Measurements from ENCODE around the gene MPZL3. TPM values are rescaled to one million over a fixed set of nuclear protein-coding genes. Genes with fewer than 3 reads are reported as not detected.
A peak's percentile ranks its signal among the peaks of the same experiment; 100 is the strongest.

Gene MPZL3
- total RNA-seq, 4 donors from 2014 or later, result 6.9 to 15.3 (median 12.3) TPM

GRCh38 chr11:118240999-118241763, 11.0 kb downstream of the MPZL3 start:
- H3K9me3 ChIP-seq, result no peaks in the 10 kb centered on the region
- peaks cover 24 to 53% of the 10 kb centered on the region in 2 donors for H3K4me1 ChIP-seq
- H3K27ac ChIP-seq, result peak overlapping the region; percentile 88 to 97 (median 94)
- intact Hi-C loops (cut with DNase I), result no loop called here
- no peaks in the 10 kb centered on the region for H3K36me3 ChIP-seq
- H3K4me3 ChIP-seq (replicated peaks in 1 of 3), result no peak overlapping the region
- peak in 1 of 2 donors; percentile 44 for TF ChIP-seq POLR2A (IDR thresholded peaks at IDR 0.05)
- TF ChIP-seq, protein P1, sequence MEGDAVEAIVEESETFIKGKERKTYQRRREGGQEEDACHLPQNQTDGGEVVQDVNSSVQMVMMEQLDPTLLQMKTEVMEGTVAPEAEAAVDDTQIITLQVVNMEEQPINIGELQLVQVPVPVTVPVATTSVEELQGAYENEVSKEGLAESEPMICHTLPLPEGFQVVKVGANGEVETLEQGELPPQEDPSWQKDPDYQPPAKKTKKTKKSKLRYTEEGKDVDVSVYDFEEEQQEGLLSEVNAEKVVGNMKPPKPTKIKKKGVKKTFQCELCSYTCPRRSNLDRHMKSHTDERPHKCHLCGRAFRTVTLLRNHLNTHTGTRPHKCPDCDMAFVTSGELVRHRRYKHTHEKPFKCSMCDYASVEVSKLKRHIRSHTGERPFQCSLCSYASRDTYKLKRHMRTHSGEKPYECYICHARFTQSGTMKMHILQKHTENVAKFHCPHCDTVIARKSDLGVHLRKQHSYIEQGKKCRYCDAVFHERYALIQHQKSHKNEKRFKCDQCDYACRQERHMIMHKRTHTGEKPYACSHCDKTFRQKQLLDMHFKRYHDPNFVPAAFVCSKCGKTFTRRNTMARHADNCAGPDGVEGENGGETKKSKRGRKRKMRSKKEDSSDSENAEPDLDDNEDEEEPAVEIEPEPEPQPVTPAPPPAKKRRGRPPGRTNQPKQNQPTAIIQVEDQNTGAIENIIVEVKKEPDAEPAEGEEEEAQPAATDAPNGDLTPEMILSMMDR (IDR thresholded peaks at IDR 0.05), result no peak
- H3K27me3 ChIP-seq, result no peaks in the 10 kb centered on the region
- WGBS, 2 donors, result 43 to 47% methylated on average over 9 of the region's 9 CpGs
- DNase-seq, result peak; percentile 73 to 74

GRCh38 chr11:118239509-118240205, 12.5 kb downstream of the MPZL3 start:
- 85 to 87% methylated on average over 5 of the region's 5 CpGs for WGBS, 2 donors
- no peaks in the 10 kb centered on the region for H3K27me3 ChIP-seq
- no peaks in the 10 kb centered on the region for H3K36me3 ChIP-seq
- TF ChIP-seq POLR2A (IDR thresholded peaks at IDR 0.05), result no peak
- TF ChIP-seq, protein P1 (IDR thresholded peaks at IDR 0.05), result no peak
- peaks cover 24 to 51% of the 10 kb centered on the region in 2 donors for H3K4me1 ChIP-seq
- H3K9me3 ChIP-seq, result no peaks in the 10 kb centered on the region
- DNase-seq, result no peak
- intact Hi-C loops (cut with DNase I), result no loop called here
- peak overlapping the region in 1 of 3 donors; percentile 94 for H3K27ac ChIP-seq
- no peak overlapping the region for H3K4me3 ChIP-seq (replicated peaks in 1 of 3)

DNA sequence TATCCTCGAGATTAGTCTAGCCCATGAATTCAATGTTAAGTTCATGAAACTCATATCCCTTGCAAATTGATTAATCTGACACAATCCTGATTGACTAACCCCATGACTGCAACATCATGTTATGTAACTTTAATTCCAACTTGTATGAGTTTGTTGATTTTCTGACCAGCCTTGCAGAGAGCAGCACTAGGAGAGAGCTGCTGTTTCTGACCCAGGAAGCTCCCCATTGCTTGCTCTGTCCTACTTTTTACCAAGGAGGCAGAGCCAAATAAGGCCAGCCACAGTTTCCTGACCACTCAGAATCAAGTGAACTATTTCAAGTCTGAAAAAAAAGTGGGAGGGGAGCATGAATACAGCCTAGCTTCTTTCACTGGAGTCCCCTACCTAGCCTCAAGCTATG, 13.2 kb downstream of the MPZL3 start:
- intact Hi-C loops (cut with DNase I), result no loop called here
- H3K4me1 ChIP-seq, result peaks cover 24 to 50% of the 10 kb centered on the region in 2 donors
- no peaks in the 10 kb centered on the region for H3K36me3 ChIP-seq
- peak overlapping the region; percentile 12 to 94 (median 40) for H3K27ac ChIP-seq
- H3K27me3 ChIP-seq, result no peaks in the 10 kb centered on the region
- H3K9me3 ChIP-seq, result no peaks in the 10 kb centered on the region
- DNase-seq, result peak; percentile 20 to 35
- WGBS, 2 donors, result 75 to 81% methylated on average over 1 of the region's 1 CpG
- TF ChIP-seq, protein P1 (IDR thresholded peaks at IDR 0.05), result no peak
- TF ChIP-seq POLR2A (IDR thresholded peaks at IDR 0.05), result no peak
- no peak overlapping the region for H3K4me3 ChIP-seq (replicated peaks in 1 of 3)

DNA sequence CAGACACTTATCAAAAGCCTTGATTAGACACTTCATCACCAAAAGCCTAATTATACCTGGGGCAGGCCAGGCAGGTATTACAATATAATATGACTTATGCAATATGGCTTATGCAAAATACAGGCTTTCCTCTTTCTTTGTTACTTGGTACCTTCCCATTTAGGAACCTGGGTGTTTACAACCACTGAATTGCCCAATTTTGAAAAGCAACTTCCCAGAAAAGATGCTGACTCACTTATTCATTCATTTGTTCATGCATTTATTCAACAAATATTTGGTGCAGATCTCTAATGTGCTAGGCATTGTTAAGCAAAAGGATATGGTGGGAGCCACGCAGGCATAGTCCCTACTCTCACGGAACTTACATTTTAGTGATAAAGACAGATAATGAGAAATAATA, 13.7 kb downstream of the MPZL3 start:
- H3K4me3 ChIP-seq (replicated peaks in 1 of 3), result no peak overlapping the region
- H3K4me1 ChIP-seq, result peaks cover 24 to 47% of the 10 kb centered on the region in 2 donors
- TF ChIP-seq POLR2A (IDR thresholded peaks at IDR 0.05), result no peak
- TF ChIP-seq, protein P1 (IDR thresholded peaks at IDR 0.05), result no peak
- DNase-seq, result no peak
- no peaks in the 10 kb centered on the region for H3K27me3 ChIP-seq
- peak overlapping the region in 2 of 3 donors; percentile 40 to 94 for H3K27ac ChIP-seq
- intact Hi-C loops (cut with DNase I), result no loop called here
- H3K9me3 ChIP-seq, result no peaks in the 10 kb centered on the region
- 90 to 98% methylated on average over 2 of the region's 2 CpGs for WGBS, 2 donors
- H3K36me3 ChIP-seq, result no peaks in the 10 kb centered on the region

DNA sequence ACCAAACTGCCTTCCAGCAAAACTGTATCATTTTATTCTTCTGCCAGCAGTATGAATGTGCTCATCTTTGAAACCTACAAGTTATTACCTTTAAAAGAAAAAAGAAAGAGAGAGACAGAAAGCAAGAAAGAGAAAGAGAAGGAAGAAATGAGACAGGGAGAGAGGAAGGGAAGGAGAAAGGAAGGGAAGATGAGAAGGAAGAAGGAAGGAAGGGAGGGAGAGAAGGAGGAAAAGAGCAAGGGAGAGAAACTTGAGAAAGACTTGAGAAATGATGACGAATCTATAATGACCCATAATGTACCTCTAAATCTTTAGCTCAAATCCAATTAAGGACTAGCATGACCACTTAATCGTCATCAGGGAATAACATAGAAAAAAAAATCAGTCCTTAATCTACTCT, 16.0 kb downstream of the MPZL3 start:
- TF ChIP-seq, protein P1 (IDR thresholded peaks at IDR 0.05), result no peak
- no peak for TF ChIP-seq POLR2A (IDR thresholded peaks at IDR 0.05)
- no peak for DNase-seq
- Histone ChIP-seq H3K9me3 (no peaks in the 10 kb centered on the region), H3K4me1 (peaks cover 7 to 26% of the 10 kb centered on the region in 2 donors), H3K4me3 (replicated peaks in 1 of 3) (no peak overlapping the region), H3K36me3 (peaks cover 0 to 4% of the 10 kb centered on the region in 2 donors), H3K27ac (no peak overlapping the region), H3K27me3 (no peaks in the 10 kb centered on the region)
- 74 to 83% methylated on average over 2 of the region's 2 CpGs for WGBS, 2 donors
- intact Hi-C loops (cut with DNase I), result no loop called here
